GM21576 (cell line): ENCODE measurements around the gene MYMX.
A peak's percentile ranks its signal among the peaks of the same experiment; 100 is the strongest.
"Not testable (repeated sequence)": the region's sequence is repeated elsewhere in the genome, so short reads cannot be mapped to it uniquely, and the experiment has no call there.

ENCODE experiments used
- ATAC-seq: cut with Tn5 transposase; IDR thresholded peaks from one replicate; pipeline ENCODE4 v1.9.1; 2021; ENCODE audit warnings: mild to moderate bottlenecking, moderate library complexity; ENCODE audit not compliant: unreplicated experiment

The MYMX gene

DNA sequence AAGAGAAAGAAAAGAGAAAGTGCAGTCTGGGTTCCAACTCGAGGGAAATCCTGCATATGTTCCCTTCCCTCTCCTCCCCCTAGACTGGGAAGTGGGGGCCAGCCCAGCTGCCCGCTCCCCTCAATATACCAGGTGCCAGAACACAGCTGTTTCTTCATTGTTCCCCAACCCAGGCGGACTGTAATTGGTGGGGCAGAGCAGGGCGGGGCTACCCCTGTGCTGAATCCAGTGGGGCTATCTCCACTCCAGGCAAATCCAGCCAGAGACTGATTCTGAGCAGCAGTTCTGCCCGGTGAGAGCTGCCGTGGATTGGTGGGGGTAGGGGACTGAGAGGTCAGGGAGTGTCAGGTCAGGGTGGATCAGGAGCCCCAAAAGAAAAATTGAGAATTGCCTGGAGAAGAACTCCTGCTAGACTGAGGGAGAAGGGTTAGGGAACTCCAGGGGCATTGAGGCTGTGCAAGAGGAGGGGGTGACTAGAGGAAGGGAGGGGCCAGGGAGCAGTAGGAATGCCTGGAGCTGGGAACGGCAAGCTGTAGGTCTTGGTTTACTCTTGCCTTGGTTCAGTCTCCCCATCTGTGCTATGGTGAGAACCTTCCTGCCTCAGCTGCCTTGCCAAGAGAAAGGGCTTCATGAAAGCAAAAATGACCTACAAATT is at the start of gene MYMX:
TSS of gene MYMX (plus strand) at position 250 of the 655 bp plus-strand sequence. CDS start 546 bp downstream, outside the sequence.
- ATAC-seq = no peak

DNA sequence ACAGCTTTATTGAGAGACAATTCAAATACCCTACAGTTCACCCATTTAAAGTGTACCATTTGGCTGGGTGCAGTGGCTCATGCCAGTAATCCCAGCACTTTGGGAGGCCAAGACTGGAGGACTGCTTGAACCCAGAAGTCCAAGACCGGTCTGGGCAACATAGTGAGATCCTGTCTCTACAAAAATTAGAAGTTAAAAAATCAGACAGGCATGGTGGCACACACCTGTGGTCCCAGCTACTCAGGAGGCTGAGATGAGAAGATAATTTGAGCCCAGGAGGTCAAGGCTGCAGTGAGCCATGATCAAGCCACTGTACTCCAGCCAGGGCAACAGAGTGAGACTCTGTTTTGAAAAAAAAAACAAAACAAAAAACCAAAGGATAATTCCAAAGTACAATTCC is 49.2 kb upstream of the MYMX start:
- no peak for ATAC-seq

DNA sequence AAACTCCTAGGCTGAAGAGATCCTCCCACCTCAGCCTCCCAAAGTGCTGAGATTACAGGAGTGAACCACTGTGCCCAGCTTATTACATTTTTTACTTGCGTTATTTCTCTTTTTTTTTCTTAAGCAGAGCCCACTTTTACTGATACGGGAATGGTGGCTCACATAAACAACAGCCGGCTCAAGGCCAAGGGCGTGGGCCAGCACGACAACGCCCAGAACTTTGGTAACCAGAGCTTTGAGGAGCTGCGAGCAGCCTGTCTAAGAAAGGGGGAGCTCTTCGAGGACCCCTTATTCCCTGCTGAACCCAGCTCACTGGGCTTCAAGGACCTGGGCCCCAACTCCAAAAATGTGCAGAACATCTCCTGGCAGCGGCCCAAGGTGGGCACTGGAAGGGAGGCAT is 47.6 kb upstream of the MYMX start:
- ATAC-seq = no peak

DNA sequence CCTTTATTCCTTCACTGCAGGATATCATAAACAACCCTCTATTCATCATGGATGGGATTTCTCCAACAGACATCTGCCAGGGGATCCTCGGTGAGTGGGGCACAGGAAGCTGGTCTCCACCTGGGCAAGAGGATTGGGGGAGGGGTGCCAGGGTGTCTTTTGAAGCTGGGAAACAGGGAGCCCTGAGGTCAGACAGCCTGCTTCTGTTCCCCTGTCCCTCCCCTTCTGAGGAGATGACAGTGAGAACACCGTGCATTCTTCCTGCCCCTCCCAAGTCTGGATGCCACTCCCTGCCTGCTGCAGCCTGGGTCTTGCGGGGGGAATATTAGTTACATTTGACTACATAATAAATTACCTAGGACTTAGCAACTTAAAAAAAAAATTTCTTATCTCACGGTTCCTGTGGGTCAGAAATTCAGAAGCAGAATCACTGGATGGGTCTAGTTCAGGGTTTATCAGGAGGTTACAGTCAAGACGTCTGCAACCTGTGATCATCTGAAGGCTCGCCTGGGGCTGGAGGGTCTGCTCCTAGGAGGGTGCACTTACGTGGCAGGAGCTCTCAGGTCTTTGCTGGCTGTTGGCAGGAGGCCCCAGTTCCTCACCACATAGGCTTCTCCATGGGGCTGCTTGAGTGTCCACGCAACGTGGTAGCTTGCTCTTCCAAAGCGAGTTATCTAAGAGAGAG is 46.7 kb upstream of the MYMX start:
- no peak for ATAC-seq

DNA sequence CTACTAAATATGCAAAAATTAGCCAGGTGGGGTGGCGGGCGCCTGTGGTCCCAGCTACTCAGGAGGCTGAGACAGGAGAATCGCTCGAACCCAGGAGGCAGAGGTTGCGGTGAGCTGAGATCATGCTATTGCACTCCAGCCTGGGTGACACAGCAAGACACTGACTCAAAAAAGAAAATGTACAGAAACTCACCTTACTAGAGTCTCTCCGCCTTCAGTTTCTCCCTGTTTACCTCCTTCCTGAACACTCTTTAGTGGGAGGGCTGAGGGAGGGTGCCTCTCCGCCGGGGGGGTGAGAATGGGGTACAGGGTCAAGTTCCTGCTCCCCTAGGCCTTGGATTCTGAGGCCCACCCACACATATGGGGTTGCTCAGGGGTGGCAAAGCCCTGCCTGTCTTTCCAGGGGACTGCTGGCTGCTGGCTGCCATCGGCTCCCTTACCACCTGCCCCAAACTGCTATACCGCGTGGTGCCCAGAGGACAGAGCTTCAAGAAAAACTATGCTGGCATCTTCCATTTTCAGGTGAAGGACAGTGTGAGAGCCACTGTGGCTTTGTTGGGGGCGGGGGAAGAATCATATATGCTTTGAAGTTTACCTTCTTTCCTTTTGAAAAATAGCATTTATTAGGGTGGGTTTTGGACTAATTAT is 44.7 kb upstream of the MYMX start:
- no peak for ATAC-seq

DNA sequence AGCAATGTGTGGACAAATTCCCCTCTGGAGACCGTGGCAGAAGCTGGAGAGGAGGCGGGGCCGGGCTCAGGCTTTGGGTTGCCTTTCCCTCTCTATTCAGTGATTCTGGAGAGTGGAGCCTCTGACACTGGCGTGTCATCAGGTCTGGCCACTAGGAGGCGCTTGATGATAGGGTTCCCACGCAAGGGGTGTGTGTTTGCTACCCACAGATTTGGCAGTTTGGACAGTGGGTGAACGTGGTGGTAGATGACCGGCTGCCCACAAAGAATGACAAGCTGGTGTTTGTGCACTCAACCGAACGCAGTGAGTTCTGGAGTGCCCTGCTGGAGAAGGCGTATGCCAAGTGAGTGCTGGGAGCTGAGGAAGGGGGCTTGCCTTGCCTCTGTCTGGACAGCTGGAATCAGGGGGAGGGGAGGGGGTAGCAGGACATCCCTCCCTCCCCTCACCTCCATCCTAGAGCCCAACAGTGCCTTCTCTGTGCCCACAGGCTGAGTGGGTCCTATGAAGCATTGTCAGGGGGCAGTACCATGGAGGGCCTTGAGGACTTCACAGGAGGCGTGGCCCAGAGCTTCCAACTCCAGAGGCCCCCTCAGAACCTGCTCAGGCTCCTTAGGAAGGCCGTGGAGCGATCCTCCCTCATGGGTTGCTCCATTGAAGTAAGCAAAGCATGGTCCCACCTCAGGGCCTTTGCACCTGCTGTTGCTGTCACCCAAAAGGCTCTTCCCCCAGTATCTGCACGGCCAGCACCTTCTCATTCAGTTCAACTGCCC is 43.8 kb upstream of the MYMX start:
- ATAC-seq = no peak

DNA sequence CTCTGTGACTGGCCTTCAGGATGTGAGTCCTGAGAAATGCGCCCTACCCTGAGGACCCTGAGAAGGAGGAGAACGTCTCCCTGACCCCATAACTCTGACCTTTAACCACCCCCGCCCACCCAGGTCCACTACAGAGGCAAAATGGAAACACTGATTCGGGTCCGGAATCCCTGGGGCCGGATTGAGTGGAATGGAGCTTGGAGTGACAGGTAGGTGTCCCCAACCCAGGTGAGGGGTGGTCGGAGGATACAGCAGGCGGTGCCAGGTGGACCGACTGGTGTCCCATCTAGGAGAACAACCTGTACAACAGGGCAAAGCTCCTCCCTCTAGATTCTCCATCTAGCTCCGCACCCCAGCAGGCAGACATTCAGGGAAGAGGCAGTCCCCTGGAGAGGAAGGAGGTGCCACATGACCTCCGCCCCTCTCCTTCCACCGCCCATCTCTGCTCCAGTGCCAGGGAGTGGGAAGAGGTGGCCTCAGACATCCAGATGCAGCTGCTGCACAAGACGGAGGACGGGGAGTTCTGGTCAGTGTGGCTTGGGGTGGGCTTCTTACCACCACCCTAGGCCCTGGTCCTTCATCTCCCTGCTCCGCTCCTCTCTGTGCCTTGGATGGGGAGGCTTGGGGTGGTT is 40.5 kb upstream of the MYMX start:
- no peak for ATAC-seq

DNA sequence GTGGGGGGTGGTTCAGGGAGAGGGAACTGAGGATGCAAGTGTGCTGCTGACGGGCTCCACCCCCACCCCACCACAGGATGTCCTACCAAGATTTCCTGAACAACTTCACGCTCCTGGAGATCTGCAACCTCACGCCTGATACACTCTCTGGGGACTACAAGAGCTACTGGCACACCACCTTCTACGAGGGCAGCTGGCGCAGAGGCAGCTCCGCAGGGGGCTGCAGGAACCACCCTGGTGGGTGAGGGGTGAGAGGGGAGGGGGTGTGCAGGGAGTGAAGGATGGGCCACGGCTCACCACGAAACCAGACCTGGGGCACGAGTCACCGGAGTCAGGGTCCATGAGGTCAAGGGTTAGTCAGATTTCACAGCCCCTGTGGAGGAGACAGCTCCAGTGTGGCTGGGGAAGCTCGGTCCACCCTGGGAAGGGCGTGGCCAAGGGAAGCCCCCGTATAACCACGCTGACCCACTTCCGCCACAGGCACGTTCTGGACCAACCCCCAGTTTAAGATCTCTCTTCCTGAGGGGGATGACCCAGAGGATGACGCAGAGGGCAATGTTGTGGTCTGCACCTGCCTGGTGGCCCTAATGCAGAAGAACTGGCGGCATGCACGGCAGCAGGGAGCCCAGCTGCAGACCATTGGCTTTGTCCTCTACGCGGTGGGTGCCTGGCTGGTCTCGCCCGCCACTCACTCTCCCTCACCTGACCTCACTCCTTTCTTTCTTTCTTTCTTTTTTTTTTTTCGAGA is 39.8 kb upstream of the MYMX start:
- ATAC-seq = peak; percentile 45

DNA sequence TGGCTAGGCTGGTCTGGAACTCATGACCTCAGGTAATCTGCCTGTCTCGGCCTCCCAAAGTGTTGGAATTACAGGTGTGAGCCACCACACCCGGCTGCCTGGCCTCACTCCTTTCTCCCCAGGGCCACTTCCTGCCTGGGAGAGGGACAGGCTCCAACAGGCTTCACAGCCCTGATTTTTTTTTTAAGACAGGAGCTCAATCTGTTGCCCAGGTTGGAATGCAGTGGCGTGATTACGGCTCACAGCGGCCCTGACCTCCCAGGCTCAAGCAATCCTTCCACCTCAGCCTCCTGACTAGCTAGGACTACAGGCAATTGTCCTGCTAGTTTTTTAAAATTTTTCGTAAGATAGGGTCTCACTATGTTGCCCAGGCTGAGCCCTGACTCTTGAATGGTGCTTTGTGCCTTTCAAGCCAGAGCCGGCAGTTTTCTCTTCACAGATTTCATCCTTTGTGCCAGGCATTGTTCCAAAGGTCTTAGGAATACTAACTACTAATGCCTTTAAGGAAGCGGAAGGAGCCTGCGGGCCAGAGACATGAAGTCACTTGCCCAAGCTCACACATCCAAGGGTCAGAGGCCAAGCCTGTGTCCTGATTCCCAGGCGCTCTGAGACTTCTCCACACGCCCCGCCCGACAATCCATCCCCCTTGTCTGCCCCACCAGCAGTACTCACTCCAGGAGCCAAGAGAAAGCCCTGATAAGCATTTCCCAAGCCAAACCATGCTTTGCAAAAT is 38.9 kb upstream of the MYMX start:
- no peak for ATAC-seq

DNA sequence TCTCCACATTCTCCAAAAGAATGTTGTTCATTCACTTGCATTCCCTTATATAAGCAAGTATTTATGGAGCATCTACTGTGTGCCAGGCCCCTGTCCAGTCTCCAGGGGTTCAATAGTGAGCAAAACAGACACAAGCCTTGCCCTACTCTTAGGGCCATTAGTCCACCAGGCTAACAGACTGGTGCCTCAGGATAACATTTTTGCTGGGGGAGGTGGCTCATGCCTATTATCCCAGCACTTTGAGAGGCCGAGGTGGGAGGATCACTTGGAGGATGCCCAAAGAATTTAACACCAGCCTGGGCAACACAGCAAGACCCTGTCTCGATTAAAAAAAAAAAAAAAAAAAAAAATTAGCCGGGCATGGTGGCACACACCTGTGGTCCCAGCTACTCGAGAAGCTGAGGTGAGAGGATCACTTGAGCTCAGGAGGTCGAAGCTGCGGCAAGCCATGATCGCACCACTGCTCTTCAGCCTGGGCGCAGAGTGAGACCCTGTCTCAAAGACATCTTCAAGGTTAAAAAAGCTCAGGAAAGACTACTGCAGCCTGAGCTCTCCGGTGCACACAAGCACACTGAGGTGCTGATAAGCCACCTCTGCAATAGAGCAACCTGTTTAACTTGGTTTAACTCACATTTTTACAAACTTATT is 38.2 kb upstream of the MYMX start:
- no peak for ATAC-seq

DNA sequence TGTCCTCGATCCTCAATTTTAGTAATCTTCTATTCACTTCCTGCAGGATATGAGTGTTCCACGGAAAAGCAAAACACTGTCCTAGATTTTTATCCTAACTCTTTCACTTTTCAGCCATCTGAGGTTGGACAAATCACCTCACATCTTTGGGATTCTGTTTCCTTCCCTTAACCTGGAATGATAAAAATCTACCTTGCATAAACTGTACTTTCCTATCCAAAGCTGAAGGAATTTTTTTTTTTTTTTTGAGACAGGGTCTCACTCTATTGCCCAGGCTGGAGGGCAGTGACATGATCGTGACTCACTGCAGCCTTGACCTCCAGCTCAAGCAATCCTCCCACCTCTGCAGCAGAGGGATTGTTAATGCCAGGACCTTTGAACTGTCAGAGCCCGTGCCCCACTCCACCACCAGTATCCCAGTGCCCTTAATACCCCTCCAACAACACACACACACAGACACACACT is 37.6 kb upstream of the MYMX start:
- ATAC-seq = no peak

DNA sequence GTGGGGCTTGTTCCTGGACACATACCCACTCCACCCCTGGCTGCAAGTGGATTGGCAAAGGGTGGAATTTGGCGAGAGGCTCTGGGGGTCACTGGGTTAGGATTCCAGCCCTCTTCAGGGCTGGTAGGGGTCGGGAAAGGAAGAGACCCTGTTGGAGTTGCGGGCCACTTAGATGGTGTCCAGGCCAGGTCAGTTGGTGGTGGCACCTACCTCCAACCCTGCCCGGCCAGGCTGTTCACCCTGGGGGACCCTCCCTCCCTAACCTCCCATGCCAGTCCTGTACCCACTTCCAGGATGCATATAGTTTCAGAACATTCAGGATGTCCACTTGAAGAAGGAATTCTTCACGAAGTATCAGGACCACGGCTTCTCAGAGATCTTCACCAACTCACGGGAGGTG is 37.1 kb upstream of the MYMX start:
- no peak for ATAC-seq

DNA sequence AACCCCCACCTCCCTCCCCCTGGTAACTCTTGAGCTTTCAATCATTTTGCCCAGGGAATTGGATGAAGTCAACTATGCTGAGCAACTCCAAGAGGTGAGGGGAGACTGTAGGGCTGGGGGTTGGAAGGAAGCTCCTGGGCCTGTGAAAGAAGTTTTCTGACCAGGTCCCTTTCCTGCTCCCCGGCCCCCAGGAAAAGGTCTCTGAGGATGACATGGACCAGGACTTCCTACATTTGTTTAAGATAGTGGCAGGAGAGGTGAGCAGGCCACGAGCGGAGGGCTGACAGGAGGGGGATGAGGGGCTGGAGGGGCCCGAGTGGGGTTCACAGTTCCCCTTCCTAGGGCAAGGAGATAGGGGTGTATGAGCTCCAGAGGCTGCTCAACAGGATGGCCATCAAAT is 36.3 kb upstream of the MYMX start:
- ATAC-seq = no peak

DNA sequence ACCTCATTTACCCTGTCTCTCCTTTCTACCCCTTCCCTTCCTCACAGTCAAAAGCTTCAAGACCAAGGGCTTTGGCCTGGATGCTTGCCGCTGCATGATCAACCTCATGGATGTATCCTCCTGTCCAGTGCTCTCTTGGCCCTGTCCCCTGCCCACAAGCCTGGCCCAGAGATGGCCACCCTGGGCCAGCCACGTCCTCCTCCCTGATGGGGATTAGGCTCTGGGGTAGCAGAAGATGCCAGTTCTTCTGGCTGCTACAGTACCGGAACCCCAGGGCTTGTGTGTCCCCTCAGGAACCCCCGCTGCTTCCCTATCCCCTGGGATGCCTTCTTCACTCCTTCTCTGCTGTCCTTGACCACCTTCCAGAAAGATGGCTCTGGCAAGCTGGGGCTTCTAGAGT is 35.8 kb upstream of the MYMX start:
- no peak for ATAC-seq

DNA sequence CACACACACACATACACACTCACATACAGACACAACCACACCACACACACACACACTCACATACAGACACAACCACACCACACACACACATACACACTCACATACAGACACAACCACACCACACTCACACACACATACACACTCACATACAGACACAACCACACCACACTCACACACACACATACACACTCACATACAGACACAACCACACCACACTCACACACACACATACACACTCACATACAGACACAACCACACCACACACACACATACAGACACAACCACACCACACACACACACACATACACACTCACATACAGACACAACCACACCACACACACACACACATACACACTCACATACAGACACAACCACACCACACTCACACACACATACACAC is 34.9 kb upstream of the MYMX start:
- not testable (repeated sequence) for ATAC-seq

DNA sequence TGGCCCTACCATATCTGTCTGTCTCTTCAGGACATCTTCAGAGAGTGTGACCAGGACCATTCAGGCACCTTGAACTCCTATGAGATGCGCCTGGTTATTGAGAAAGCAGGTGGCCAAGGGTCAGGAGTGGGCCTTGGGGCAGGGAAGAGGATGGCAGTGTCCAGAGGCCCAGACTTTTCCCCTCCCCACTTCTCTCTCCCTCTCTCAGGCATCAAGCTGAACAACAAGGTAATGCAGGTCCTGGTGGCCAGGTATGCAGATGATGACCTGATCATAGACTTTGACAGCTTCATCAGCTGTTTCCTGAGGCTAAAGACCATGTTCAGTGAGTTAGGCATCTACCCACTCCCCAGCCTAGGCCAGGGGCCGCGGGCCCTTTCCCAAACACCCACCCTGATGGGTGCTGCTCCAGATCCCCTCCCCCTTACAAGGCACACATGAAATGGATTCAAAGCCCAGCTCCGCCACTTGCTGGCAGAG is 33.8 kb upstream of the MYMX start:
- no peak for ATAC-seq

DNA sequence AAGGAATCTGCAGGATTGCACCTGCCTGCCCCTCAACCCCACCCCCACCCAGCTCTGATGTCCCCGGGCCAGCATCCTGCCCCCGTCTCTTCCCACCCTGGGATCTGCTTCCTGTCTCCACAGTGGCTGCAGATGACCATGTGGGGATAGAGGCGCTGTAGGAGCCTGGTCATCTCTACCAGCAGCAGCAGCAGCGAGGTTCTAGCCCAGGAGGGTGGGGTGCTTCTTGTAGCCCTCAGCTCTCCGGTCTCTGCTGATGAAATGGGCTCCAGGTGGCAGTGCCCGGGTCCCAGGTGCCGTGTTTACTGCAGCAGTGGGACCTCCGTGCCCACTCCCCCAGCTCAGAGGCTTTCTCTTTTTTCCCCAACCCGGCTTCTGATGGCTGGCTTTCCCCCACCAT is 32.9 kb upstream of the MYMX start:
- ATAC-seq = no peak

DNA sequence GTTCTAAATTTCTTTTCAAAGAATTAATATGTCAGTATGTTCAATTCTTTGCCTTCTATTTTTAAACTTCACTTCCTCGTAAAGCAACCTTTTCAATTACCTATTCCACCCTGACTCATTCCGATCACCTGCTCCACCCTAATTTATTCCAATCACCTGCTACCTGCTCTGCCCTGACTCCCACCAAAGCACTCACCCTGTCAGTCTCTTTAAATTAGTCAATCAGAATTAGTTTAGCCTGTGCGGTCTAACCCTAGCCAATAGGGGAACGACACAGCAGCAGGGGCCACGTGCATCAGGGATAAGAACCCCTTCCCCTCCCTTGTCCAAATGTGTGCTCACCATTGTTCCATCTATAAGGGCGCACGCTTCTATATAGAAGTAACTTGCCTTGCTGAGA is 31.4 kb upstream of the MYMX start:
- ATAC-seq = not testable (repeated sequence)
